HG02981 (cell line): ENCODE data around the gene ATP10A.

ENCODE experiments used
- ATAC-seq: cut with Tn5 transposase; IDR thresholded peaks from one replicate; pipeline ENCODE4 v1.9.1; 2021; ENCODE audit warnings: mild to moderate bottlenecking, moderate library complexity; ENCODE audit not compliant: unreplicated experiment

ATP10A gene

DNA sequence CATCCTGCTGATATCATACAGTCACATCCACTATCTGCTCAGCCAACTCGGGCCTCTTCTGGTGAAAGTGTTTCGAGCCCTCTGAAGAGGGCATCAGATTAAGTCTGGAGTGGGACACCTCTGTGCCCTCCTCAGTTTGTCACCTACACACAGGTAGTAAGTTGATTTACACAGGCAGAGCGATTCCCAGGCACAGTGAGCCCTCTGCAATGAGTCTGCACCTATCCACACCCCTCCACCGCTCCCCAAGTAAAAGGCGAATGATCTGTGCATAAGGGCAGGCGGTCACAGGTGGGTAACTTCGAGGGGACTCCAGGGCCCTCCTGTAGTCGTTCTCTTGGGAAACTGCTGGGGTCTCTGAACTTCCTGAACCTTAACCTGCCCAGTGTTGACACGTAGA lies 152.0 kb downstream of the ATP10A start:
- no peak for ATAC-seq

GRCh38 chr15:25710184-25710583 lies 152.9 kb downstream of the ATP10A start:
- ATAC-seq = no peak

- ATAC-seq = no peak
These were observed 153.5 kb downstream of the ATP10A start for GRCh38 chr15:25709437-25710159.

GRCh38 chr15:25708391-25708790 lies 154.7 kb downstream of the ATP10A start:
- no peak for ATAC-seq

- ATAC-seq = no peak
These were observed 155.3 kb downstream of the ATP10A start for GRCh38 chr15:25707656-25708365.

DNA sequence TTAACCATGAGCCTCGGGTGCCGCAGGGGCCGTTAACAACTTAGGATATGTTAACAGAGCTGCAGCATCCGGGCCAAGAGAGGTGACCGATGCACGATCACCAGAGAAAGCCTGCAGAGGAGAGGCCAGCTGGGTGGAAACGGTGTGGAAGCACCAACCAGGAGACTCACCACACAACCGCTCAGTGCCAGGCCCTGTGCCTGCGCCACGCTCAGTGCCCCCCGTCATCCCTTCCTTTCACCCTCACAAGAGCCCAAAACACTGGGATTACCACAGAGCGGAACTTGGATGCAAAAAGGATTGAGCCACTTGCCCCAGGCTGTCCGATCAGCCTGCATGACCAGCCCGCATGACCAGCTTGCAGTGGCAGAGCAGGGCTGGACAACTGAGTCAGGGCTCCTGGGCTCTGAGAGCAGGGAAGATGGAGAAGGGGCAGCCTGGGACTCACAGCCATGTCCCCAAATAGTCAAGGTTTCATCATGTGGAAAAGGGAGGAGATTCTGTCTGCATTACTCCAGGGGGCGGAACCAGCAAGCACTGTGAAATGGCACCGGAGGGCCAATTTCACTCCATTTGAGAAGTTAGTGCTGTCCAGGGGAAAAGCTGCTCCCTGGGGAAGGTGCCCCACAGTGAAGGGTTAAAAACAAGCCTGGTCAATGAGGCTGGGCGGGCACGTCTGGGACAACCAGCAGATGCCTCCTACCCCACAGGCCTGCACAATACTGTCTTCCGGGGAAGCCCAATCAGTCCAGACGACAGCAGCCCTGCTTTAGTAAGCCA lies 156.8 kb downstream of the ATP10A start:
- ATAC-seq = no peak

- ATAC-seq = no peak
These were observed 157.6 kb downstream of the ATP10A start for GRCh38 chr15:25705433-25706115.

DNA sequence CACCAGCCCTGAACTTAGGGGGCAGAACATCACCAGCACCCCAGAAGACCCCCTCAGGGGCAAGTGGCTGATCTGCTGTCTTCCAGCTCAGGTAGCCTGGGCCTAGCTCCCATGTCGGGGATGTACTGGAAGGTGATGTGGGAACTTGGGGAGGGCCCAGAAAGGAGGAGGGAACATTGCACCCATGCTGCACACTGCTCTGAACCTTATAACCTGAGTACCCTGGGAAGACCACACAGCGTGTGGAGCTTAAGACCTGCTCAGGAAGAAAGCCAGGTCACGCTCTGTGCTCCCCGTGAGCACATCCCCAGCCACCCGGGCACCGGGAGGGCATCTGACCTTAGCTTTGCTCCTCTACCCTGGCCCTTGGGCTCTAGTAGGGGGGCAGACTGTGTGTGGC lies 159.4 kb downstream of the ATP10A start:
- ATAC-seq = no peak

GRCh38 chr15:25701721-25702465 lies 161.2 kb downstream of the ATP10A start:
- no peak for ATAC-seq

GRCh38 chr15:25700916-25701315 lies 162.2 kb downstream of the ATP10A start:
- no peak for ATAC-seq

DNA sequence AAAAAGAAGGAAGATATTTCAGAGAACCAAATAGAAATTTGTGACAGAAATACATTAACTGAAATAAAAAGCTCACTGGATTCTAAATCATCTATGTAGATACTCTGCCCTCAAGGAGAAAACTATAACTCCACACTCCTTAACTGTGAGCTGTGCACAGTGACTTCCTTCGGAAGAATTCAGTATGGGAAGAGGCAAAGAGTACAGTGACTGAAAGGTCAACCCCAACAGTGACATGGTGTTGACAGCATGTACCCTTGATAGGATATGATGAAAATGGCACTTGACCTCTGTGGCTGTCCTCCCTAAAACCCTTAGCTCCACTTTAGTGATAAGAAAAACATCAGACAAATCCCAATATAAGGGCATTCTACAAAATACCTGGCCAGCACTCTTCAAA lies 165.5 kb downstream of the ATP10A start:
- ATAC-seq = no peak

GRCh38 chr15:25695875-25696760 lies 167.0 kb downstream of the ATP10A start:
- ATAC-seq = no peak

DNA sequence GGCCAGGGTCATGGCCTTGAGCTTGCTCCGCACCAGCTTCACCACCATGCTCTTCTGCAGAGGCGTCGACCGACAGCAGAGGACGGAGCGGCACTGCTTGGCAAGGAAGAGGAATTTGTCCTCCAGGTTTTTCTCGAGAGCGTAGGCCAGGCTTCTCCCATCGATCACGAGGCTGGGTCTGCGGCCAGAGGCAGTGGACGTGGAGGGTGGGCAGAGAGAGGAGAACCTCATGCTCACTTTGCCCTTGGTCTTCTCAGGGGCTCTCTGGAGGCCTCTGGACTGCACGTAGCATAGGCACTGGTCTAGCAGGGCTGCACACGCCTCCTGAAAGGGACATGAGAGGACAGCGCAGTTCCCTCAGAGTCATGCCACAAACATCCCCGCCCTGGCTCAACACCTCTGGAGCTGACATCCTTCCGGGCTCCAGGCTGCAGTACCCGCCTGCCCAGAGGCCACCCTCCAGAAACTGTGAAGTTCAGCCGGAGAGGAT lies 168.3 kb downstream of the ATP10A start:
- no peak for ATAC-seq

DNA sequence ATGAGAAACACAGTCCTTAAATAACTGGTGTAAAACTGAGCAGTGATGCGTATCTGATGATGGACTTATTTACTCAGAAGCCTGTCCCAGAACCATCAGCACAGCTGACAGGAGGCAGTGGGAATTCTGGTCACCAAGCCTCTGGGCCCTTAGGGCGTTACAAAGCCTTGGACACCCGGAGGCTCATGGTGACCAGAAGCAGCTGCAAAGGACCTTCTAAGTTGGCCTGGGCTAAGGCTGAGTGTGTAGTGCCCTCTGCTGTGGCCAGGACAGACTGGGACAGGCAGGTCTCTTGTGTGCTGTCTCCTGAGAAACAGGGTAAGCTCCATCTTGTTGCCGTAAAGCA lies 168.9 kb downstream of the ATP10A start:
- ATAC-seq = no peak

DNA sequence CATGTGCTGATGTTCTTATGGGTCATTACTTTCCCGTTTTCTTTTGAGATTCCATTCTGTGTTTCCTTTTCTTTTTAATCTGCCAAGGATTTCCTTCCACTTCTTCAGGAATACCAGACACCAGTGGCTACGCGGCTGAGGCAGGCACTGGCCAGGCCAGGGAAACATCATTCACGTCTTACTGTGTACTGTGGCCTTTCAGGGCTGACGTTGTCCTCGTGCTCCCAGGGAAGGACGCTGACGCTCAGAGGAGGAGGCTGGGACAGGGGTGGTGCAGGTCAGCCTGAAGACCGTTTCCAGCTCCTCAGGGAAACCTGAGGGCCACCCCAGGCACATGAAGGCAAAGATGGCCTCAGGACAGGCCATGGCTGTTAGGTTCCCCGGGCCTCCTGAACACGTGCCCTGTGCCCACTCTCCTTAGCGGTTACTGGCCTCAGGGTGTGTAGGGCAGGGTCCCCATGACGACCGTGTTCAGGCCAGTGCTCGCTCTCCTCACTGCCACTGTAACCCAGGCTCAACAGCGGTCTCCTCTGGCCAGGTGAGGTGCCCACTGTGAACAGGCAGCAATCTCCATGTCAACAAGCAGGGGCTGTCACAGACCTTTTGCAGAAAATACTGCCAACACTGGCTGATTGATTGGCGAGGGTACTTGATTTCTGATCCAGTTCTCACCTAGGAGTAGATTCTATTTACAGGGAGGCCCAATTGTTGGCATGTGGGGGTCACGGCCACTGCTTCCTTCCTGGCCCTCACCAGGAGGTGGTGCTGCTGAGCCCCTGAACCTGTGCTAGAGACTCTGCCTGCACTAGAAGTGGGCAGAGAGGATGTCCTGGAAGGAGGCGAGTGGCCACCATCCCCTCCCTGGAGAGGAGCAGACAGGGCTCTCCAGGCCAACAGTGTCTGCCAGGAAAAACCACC lies 169.5 kb downstream of the ATP10A start:
- no peak for ATAC-seq

DNA sequence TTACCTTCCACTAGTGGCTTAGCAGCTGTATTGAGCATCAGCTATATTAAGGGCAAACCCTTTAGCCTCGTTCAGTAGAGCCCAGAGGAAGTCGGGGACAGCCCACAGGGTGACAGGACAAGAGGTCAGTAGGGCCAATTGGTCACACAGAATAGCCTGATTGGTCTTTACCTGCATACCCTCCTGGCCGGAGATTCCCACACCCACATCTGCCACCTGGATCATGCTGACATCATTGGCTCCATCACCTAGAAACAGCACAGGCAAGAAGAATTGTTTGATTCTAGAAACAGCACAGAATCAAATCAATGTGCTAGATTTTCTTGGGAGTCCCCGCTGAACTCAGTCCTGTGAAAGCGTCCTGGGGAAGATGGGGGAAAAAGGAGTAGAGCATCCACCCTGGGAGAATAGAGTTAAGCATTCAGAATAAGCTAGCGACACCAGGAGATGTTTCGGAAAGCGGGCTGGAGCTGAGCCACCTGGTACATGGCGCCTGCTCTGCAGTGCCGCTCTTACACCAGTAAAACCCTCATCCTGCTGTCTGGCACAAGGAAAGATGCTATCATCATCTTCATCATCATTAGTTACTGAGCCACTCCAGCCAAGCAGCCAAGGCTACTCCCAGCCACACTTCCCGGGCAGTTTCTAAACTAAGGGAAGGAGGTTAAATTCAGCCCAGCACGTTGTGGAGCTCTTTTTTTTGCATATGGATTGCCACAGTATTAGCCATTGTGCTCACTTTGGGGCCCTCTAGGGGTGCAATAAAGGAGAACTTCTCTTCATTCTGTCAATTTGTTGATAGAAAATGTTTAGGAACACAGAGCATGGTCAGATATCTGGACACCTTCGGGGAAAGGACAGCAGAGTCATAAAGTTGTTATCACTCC lies 171.3 kb downstream of the ATP10A start:
- ATAC-seq = no peak
